ENCODE results near the gene MUC20.
"Not testable (repeated sequence)": the region's sequence is repeated elsewhere in the genome, so short reads cannot be mapped to it uniquely, and the experiment has no call there.

MUC20 gene, protein sequence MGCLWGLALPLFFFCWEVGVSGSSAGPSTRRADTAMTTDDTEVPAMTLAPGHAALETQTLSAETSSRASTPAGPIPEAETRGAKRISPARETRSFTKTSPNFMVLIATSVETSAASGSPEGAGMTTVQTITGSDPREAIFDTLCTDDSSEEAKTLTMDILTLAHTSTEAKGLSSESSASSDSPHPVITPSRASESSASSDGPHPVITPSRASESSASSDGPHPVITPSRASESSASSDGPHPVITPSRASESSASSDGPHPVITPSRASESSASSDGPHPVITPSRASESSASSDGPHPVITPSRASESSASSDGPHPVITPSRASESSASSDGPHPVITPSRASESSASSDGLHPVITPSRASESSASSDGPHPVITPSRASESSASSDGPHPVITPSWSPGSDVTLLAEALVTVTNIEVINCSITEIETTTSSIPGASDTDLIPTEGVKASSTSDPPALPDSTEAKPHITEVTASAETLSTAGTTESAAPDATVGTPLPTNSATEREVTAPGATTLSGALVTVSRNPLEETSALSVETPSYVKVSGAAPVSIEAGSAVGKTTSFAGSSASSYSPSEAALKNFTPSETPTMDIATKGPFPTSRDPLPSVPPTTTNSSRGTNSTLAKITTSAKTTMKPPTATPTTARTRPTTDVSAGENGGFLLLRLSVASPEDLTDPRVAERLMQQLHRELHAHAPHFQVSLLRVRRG

DNA sequence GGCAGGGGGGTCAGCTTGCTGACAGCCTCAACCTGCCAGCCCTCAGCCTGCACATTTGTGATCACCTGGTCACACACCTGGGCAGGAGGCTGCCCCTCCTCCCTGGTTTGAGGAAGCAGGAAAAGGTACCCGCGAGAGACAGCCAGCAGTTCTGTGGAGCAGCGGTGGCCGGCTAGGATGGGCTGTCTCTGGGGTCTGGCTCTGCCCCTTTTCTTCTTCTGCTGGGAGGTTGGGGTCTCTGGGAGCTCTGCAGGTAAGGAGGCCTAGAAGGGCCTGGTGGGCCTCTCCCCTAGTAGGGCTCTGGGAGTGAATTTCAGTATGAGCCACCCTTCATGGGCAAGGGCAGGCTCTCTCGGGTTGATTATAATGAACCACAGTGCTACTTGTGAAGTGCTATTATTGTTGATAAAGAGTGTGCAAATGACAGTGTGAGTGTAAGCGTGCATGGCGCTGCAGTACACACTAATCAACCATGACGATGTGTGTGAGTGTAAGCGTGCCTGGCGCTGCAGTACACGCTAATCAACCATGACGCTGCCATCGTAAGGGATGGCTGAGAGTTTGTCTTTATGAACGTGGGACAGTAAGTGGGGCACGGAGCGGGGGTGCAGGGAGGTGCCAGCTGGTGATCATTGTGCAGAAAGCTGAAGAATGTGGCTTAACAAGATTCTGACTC lies at the start of gene MUC20:
TSS of gene MUC20 (plus strand) at position 148 of the 676 bp plus-strand sequence. CDS start at position 178, 30 bp downstream.
- FAIRE-seq: not testable (repeated sequence)

DNA sequence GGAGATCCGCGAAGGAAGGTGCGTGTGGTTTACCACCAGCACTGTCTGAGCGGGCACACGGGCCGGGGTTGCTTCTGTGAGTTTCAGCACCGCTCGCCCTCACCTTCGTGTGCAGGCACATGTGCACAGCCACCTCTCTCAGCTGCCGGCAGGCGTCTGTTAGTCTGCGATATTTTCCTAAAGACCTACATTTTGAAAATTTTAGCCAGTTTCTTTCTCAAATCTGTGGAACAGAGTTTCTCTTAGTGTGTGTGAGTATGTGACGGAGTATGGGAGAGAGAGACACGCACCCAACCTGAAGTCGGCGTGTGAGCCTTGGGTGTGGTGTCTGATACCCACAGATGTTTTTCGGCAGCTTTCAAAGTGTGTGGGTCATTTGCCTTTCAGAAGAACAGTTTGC lies 49.5 kb upstream of the MUC20 start:
- FAIRE-seq: not testable (repeated sequence)

DNA sequence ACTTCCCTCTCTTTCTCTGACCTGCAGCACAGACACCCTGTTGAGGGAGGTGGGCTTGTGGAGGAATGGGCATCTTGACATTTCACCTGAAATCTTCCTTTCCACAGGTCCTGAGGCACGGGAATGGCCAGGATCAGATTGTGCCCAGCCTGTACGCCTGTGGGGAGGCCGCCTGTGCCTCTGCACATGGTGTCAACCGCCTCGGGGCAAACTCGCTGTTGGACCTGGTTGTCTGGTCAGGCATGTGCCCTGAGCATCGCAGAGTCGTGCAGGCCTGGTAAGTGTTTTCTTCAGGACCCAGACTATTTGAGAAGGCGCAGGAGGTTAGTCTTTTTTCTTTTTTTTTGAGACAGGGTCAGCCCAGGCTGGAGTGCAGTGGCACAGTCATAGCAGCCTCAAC lies 47.1 kb upstream of the MUC20 start:
- FAIRE-seq: not testable (repeated sequence)

DNA sequence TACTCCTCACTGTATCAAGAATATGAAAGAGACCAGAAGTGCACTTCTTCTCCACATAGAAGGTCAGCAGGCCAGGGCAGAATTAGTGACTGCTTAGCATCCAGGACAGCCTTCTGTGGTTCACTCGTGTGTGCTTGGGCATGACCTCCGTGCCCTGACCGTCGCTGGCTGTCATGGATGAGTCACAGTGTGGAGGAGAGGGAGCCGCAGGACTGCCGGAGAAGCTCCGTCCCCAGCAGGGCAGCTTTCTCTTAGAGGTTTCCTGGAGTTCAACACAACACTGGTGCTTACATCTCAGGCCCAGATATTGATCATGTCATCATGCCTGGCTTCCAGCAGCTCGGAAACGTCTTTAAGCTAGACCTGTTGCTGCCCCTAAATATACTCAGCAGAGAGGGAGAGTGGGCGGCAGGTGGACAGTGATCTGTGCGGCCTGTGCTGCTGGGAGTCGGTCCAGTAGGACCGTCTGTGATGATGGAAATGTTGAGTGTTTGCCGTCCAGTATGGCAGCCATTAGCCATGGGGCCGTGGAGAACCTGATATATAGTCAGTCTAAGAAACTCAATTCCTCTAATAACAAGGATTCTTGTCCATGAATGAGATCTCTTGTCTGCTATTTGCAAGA lies 42.3 kb upstream of the MUC20 start:
- not testable (repeated sequence) for FAIRE-seq

DNA sequence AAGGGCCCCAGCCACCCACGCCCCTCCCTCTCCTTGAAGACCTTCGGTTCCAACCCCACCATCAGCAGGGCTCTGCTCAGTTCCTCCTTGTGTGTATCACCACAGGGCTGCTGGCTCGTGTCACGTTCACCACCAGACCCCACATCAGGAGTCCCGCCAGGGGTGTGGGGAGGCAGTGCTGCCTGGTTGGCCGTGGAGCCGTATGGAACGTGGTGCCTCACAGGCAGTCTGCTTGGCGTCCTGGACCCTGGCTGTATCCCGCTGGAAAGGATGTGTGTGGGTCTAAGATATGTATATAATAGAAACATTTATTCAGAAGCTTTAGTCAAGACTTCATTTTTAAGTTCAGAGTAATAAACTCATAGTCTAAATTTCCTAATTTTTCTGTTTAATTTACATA lies 40.1 kb upstream of the MUC20 start:
- not testable (repeated sequence) for FAIRE-seq

DNA sequence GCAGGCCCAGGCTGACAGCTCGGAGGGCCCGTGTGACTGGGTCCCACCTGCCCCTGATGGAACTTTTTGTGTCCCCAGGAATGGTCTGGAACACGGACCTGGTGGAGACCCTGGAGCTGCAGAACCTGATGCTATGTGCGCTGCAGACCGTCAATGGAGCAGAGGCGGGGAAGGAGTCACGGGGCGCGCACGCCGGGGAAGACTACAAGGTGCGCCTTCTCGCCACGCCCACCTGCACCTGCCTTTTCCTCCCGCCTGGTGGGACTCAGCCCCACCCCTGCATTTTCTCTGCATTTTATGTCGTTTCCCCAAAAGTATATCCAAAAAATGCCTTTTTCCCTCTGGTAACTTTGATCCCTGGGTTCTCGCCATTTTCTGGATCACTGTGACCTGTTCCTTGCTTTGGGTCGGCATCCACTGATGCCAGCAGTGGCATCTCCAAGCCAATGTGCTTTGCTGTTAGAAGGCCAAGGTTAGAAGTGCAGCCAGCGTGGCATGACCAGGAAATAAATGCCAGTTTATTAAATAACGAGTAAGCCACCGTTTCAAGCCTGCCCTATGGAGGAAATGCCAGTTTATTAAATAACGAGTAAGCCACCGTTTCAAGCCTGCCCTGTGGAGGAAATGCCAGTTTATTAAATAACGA lies 39.2 kb upstream of the MUC20 start:
- FAIRE-seq: not testable (repeated sequence)

DNA sequence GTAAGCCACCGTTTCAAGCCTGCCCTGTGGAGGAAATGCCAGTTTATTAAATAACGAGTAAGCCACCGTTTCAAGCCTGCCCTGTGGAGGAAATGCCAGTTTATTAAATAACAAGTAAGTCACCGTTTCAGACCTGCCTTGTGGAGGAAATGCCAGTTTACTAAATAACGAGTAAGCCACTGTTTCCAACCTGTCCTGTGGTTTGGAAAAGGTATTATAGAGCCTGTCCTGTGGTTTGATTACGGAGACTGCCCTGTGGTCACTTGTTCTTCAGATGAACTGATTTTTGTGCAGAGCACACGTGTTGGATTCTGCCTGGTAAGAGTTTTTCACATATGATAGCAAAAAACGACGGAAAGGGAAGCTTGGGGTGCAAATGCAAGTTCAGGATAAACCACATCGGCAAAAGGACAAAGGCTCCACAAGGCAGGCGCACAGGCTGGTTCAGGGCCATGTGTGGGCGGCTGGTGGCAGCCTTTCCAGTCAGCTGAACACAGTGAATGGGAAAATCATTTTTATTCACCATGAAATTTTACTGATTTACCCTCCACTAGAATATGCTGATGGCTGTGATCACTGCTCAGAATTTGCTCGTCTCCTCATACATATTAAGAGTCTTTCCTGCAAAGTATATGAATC lies 38.6 kb upstream of the MUC20 start:
- not testable (repeated sequence) for FAIRE-seq

DNA sequence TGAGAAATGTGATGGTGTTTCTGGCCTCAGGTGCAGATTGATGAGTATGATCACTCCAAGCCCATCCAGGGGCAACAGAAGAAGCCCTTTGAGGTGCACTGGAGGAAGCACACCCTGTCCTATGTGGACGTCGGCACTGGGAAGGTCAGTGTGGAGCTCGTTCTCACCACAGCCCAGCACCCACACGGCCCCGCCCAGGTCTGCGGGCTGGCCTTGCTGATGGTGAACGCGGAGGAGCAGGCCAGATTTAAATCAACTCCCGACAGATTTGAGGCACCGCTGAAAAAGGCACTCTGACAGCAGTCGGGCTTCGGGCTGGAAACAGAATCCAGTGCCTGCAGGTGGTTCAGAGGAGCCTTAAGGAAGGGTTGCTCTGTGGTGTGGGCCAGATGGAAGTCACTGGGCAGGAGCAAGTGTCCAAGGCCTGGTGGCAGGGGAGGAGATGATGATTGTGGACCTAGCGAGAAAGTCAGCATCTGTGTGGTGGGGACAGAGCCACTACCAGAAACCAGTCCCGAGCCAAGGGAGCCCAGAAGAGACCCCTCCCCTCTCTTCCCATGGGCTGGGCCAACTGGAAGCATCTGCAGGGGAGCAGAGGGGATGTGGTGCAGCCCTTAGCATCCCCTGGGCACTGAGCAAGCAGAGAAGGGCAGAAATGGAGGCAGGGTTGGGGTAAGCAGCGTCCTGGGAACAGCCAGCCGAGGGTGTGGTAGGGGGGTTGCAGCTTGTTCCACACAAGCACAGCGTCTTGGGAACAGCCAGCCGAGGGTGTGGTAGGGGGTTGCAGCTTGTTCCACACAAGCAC lies 36.9 kb upstream of the MUC20 start:
- not testable (repeated sequence) for FAIRE-seq

DNA sequence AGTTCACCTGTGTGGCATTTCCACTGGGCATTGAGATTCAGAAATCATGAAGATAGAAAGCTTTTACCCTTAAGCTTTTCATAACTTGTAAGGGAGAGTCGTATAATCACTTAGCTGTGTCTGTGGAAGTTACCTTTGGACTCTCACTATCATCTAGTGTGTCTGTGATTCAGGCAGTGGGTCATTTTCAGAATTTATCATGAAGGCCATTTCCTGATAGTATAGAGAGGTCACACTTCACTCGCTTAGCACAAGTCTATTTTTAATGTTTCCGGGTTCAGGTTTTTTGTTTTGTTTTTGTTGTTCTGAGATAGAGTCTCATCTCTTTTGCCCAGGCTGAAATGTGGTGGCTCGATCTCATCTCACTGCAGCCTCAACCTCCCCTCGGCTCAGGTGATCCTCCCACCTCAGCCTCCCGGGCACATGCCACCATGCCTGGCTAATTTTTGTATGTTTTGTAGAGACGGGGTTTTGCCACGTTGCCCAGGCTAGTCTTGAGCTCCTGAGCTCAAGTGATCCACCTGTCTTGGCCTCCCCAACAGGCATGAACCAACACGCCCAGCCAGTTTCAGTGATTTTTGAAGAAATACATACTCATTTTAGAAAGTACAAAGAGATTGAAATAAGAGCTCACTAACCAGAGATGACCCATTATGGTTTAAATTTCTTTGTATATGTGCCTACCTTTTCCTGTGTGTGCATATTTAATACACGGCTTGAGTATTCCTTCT lies 36.1 kb upstream of the MUC20 start:
- FAIRE-seq: not testable (repeated sequence)

DNA sequence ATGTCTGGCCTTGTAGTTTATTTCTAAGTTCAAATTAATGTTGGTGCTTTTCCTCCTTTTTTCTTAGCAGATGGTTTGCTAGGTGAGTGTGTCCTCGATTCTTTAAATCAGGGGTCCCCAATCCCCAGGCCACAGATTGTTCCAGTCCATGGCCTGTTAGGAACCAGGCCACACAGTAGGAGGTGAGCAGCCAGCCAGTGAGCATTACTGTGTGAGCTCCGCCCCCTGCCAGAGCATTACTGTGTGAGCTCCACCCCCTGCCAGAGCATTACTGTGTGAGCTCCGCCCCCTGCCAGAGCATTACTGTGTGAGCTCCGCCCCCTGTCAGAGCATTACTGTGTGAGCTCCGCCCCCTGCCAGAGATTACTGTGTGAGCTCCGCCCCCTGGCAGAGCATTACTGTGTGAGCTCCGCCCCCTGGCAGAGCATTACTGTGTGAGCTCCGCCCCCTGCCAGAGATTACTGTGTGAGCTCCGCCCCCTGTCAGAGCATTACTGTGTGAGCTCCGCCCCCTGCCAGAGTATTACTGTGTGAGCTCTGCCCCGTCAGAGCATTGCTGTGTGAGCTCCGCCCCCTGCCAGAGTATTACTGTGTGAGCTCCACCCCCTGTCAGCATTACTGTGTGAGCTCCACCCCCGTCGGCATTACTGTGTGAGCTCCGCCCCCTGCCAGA lies 34.1 kb upstream of the MUC20 start:
- FAIRE-seq: not testable (repeated sequence)

DNA sequence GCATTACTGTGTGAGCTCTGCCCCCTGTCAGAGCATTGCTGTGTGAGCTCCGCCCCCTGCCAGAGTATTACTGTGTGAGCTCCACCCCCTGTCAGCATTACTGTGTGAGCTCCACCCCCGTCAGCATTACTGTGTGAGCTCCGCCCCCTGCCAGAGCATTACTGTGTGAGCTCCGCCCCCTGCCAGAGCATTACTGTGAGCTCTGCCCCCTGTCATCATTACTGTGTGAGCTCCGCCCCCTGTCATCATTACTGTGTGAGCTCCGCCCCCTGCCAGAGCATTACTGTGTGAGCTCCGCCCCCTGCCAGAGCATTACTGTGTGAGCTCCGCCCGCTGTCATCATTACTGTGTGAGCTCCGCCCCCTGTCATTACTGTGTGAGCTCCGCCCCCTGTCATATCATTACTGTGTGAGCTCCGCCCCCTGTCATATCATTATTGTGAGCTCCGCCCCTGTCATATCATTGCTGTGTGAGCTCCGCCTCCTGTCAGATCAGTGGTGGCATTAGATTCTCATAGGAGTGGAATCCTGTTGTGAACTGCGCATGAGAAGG lies 33.5 kb upstream of the MUC20 start:
- FAIRE-seq: not testable (repeated sequence)

DNA sequence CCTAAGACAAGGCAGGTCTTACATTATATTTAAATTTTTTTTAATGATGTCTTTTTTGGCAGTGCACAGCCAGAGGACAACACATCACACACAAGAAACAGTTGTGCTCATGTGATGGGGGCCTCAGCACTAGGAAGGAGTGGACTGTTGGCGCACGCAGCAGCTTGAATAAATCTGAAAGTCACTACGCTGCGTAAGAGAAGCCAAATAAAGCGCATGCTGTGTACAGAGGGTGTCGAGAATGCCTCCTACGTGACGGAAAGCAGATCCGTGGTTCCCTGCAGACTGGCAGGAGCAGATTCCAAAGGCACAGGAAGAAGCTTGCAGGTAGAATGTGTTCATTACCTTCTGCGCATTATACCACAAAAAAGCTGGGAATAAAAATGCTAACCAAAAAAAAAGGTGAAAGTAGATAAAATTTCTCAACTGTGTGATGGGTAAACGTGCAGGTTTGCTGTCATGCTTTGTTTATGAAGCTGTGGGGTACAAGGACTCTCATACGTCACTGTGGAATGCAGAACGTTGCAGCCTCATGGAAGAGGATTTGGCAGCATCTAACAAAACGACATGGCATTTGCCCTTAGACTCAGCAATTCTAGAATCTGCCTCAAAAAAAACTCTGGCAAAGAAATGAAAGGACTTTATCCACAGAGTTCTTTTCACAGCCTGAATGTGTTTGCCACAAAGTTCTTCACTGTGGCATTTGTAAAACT lies 32.2 kb upstream of the MUC20 start:
- not testable (repeated sequence) for FAIRE-seq

DNA sequence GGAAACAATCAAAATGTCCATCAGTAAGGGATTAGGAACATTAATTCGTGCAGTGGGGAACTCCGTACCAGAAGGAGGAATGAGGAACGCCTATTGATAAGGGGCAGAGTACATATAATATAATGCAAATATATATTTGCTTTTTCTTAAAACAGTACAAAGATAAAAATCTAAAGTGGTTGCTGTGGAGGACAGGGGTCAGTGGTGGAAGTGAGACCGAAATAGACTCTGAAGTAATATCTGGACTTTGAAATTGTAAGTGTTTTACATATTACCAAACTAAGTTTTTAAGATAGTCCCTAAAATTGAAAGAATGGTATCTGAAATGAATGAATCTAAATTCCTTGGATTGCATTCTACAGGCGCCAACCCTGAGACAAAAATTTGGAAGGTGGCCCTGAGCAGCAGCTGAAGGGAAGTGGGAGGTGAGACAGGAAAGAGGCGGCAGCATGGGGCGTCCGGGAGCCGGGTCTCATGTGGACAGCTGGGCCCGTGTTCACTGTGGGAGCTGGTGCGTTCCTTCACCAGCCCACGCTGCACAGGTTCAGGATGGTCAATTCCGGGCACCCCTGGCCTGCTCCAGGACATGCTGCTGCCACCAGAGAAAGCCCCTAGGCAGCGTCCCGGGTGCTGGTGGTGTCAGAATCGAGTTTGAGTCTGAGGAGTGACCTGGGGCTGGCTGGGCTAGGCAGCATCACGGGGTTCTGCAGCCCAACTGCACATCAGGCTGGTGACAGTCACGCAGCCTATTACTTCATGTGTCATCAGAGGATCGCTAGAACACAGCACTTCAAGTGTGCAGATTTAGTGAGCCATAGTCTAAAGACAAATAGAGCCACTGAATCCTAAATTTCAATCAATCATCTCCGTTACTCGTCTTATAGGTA lies 31.4 kb upstream of the MUC20 start:
- FAIRE-seq: not testable (repeated sequence)

DNA sequence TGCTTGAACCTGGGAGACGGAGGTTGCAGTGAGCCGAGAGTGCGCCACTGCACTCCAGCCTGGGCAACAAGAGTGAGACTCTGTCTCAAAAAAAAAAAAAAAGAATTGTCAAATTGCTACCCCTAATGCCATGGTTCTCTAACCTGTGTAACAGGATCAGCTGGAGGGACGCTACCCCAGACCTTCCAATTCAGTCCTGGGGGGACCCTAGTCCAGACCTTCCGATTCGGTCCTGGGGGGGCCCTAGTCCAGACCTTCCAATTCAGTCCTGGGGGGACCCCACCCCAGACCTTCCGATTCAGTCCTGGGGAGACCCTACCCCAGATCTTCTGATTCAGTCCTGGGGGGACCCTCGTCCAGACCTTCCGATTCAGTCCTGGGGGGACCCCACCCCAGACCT lies 29.8 kb upstream of the MUC20 start:
- FAIRE-seq: no peak

DNA sequence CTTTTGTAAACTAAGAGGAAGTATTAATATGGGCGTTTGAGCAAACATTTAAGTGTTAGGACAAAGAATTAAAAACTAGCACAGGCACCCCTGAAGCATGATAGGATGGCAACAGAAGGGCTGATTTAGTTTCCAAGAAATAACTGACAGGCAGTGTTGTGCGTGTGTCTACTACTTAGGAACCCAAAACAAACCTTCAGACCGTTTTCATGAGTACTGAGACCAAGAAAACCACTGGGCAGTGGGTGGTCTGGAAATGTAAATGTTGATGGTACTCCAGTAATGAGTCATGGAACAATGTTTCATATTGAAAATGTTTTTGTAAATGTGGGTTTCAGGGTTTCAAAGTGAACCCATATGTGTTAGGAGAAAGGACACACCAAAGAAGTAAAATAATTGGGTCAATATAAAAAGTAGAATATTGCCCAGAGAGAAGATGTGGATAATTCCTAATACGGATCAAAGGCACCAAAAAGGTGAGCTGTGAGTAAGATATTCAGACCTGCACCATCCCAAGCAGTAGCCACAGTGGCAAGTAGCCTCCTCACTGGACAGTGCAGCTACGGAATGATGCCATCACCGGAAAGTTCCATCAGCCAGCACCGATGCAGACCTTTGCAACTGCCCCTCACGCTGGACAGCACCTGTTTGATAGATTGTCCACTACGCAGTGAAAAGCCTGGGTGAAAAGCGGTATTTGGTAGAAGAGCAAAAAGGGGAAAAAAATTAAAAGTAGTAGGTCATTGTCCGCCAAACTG lies 29.0 kb upstream of the MUC20 start:
- not testable (repeated sequence) for FAIRE-seq

DNA sequence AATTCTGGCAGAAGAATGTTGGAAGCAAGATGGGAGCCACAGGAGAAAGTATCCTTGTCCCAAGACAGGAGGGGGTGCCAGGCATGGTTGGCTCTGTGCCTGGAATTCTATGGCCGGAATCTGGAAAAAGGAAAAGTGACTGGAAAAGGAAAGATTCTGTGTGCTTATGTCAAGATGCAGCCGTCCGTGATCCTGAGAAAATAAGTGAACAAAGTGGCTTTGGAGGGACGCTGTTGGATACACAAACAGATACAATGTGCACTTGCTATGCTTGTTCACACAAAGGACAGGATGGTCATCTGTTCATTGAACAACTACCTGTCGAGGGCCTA lies 28.5 kb upstream of the MUC20 start:
- no peak for FAIRE-seq
